ENCODE data around the gene KCNB1.

GRCh38 chr20:49430320-49430719 lies 52.1 kb downstream of the KCNB1 start:
- TF ChIP-seq CTCF (IDR thresholded peaks at IDR 0.05), result no peak
- no peak for TF ChIP-seq POLR2A (IDR thresholded peaks at IDR 0.05)
- TF ChIP-seq POLR2AphosphoS5 (IDR thresholded peaks at IDR 0.05), result no peak

Measured in prostate gland (tissue), 2 donors.